ENCODE results near the gene PDGFB.

Gene PDGFB

DNA sequence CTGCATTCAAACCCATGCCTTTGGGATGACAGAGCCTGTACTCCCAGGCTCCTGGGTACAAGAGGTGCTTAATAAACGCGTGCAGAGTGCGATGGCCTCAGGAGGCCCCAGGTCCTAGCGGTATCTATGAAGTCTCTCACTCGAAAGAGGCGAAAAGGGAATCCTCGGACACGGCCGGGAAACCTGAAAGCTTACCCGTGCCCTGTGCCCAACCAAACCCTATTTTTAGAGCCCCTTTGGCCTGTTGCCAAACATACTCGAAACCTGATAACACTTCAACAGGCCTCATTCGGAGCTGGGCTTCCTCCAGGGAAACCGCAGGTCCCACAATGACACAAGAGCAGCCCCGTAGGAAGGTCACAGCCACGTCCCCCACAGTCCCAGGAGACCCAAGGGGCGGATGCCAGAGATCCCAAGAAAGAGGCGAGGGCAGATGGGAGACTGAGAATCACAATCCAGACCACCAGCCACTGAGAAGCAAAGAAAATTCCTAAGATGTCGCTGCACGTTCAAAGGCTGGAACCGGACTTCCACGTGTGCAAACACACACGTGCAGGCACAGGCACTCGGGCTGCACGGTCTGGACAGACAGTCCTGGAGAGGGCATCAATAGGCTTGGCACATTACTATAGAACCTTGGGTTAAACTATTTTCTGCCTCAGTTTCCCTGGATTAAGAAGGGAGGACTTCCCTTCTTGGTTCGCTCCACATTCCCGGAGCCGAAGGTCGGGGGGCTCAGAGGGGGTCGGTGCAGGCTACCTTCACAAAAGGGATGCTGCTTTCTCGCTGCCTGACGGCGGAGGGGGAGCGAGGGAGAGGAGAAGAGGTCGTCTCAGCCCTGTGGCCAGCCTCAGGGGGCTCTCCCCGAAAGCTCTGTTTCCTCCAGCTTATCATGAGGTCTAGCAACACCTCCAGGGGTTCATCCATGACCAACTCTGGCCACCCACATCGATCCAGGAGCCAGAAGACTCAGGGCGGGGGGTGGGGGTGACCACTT, 8.2 kb downstream of the PDGFB start:
- in situ Hi-C loops (cut with HindIII; ENCODE audit: low pct_ligation_motif_present, low sequenced_read_pairs) = no loop called here
- Histone ChIP-seq H3K36me3 (replicated peaks) (no peaks in the 10 kb centered on the region), H3K27ac (no peak overlapping the region), H3K4me3 (ENCODE audit: low read depth, low read length) (no peak overlapping the region), H3K27me3 (replicated peaks) (peaks cover 1% of the 10 kb centered on the region)
- peak; percentile 51 for DNase-seq
- TF ChIP-seq, protein P1, sequence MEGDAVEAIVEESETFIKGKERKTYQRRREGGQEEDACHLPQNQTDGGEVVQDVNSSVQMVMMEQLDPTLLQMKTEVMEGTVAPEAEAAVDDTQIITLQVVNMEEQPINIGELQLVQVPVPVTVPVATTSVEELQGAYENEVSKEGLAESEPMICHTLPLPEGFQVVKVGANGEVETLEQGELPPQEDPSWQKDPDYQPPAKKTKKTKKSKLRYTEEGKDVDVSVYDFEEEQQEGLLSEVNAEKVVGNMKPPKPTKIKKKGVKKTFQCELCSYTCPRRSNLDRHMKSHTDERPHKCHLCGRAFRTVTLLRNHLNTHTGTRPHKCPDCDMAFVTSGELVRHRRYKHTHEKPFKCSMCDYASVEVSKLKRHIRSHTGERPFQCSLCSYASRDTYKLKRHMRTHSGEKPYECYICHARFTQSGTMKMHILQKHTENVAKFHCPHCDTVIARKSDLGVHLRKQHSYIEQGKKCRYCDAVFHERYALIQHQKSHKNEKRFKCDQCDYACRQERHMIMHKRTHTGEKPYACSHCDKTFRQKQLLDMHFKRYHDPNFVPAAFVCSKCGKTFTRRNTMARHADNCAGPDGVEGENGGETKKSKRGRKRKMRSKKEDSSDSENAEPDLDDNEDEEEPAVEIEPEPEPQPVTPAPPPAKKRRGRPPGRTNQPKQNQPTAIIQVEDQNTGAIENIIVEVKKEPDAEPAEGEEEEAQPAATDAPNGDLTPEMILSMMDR (IDR thresholded peaks at IDR 0.05; ENCODE audit: low read depth, low read length, missing control alignments) = no peak

DNA sequence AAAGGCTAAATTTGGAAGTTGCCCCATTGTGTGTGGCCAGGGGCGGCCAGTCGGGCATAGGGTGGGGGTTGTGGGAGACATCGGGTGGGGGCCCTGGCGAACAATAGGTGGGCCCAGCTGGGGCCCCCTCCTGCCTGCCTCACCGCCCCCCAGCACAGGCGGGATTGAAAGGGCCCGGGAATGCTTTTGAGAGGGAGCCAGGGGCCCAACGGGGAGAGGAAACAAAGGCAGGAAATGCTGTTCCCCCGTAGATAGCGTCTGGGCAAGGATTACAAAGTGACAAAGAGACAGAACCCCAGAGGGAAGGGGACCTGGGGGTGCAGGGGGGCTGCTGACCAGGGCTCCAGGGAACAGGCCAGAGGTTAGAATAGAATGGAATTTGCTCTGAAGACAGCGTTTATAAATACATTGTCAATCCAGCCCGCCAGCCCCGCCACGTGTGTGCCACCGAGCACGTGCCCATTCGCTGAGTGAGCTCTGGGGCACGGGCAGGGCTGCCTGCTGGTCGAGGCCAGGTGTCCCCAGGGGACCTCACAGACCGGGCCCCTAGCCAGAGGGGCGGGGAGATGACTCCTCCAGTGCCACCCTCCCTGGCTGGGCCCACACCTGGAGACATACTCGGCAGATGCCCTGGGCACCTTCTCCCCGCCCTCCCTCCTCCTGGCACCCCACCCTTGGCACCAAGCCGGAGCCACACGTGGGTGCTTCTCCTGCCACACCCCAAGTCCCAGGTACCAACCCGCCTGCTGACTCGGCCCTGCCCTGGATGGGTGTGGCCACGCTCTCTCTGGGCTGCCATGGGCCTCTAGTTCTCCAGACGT, 9.7 kb downstream of the PDGFB start:
- in situ Hi-C loops (cut with HindIII; ENCODE audit: low pct_ligation_motif_present, low sequenced_read_pairs) = no loop called here
- TF ChIP-seq, protein P1 (IDR thresholded peaks at IDR 0.05; ENCODE audit: low read depth, low read length, missing control alignments) = no peak
- no peaks in the 10 kb centered on the region for H3K27me3 ChIP-seq (replicated peaks)
- H3K4me3 ChIP-seq (ENCODE audit: low read depth, low read length) = no peak overlapping the region
- DNase-seq = no peak
- H3K36me3 ChIP-seq (replicated peaks) = no peaks in the 10 kb centered on the region
- H3K27ac ChIP-seq = no peak overlapping the region

DNA sequence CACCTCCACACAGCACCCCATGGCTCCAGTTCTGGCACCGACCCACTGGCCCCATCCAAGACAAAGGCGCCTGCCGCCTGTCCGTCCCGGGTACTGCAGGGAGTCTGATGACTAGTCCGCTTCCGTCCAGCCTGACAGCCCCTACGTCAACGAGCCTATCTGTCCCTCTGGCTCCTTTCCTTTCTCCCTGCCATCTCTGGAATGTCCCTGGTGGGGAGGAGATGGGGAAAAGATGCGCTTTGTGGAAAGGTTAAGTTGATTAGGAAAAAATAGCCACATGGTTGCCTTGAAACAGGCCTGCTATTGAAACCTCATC, 10.4 kb downstream of the PDGFB start:
- TF ChIP-seq, protein P1 (IDR thresholded peaks at IDR 0.05; ENCODE audit: low read depth, low read length, missing control alignments) = peak; percentile 48
- peak; percentile 72 for DNase-seq
- Histone ChIP-seq H3K4me3 (ENCODE audit: low read depth, low read length) (no peak overlapping the region), H3K36me3 (replicated peaks) (no peaks in the 10 kb centered on the region), H3K27me3 (replicated peaks) (no peaks in the 10 kb centered on the region), H3K27ac (no peak overlapping the region)
- in situ Hi-C loops (cut with HindIII; ENCODE audit: low pct_ligation_motif_present, low sequenced_read_pairs) = no loop called here

- no peak for DNase-seq
- Histone ChIP-seq H3K36me3 (replicated peaks) (no peaks in the 10 kb centered on the region), H3K27me3 (replicated peaks) (no peaks in the 10 kb centered on the region), H3K4me3 (ENCODE audit: low read depth, low read length) (no peak overlapping the region), H3K27ac (peak overlapping the region; percentile 4)
- TF ChIP-seq, protein P1 (IDR thresholded peaks at IDR 0.05; ENCODE audit: low read depth, low read length, missing control alignments) = no peak
- in situ Hi-C loops (cut with HindIII; ENCODE audit: low pct_ligation_motif_present, low sequenced_read_pairs) = no loop called here
Observed at GRCh38 chr22:39233710-39234471, 10.9 kb downstream of the PDGFB start.

GRCh38 chr22:39232806-39233709, 11.7 kb downstream of the PDGFB start:
- in situ Hi-C loops (cut with HindIII; ENCODE audit: low pct_ligation_motif_present, low sequenced_read_pairs) = no loop called here
- Histone ChIP-seq H3K36me3 (replicated peaks) (no peaks in the 10 kb centered on the region), H3K27me3 (replicated peaks) (no peaks in the 10 kb centered on the region), H3K4me3 (ENCODE audit: low read depth, low read length) (no peak overlapping the region), H3K27ac (no peak overlapping the region)
- no peak for DNase-seq
- TF ChIP-seq, protein P1 (IDR thresholded peaks at IDR 0.05; ENCODE audit: low read depth, low read length, missing control alignments) = no peak

Measured in brain microvascular endothelial cell (primary cell).